Islet precursor cell (in vitro differentiated cells): Measurements from ENCODE around the gene IQCK.
A peak's percentile ranks its signal among the peaks of the same experiment; 100 is the strongest.
"Not testable (repeated sequence)": the region's sequence is repeated elsewhere in the genome, so short reads cannot be mapped to it uniquely, and the experiment has no call there.

Experiments
- DNase-seq: peaks from one replicate; pipeline ENCODE4 v3.0.0-alpha.2; 2018

Gene IQCK

GRCh38 chr16:19760356-19761060 lies 42.4 kb downstream of the IQCK start:
- no peak for DNase-seq

GRCh38 chr16:19765860-19766553 lies 47.9 kb downstream of the IQCK start:
- peak; percentile 28 for DNase-seq

- DNase-seq: no peak
Observed at GRCh38 chr16:19766554-19766884, 48.4 kb downstream of the IQCK start.

GRCh38 chr16:19766988-19767387 lies 48.9 kb downstream of the IQCK start:
- no peak for DNase-seq

- DNase-seq: peak; percentile 16
Observed at GRCh38 chr16:19767497-19767896, 49.4 kb downstream of the IQCK start.

- peak; percentile 3 for DNase-seq
Observed at GRCh38 chr16:19769239-19769638, 51.2 kb downstream of the IQCK start.

GRCh38 chr16:19771040-19771439 lies 53.0 kb downstream of the IQCK start:
- peak; percentile 16 for DNase-seq

- peak; percentile 15 for DNase-seq
Observed at GRCh38 chr16:19771796-19772195, 53.7 kb downstream of the IQCK start.

- peak; percentile 15 for DNase-seq
Observed at GRCh38 chr16:19774024-19774423, 56.0 kb downstream of the IQCK start.

- DNase-seq: peak; percentile 12
Observed at GRCh38 chr16:19776147-19776546, 58.1 kb downstream of the IQCK start.

GRCh38 chr16:19776565-19776964 lies 58.5 kb downstream of the IQCK start:
- DNase-seq: peak; percentile 7

GRCh38 chr16:19780321-19780720 lies 62.2 kb downstream of the IQCK start:
- DNase-seq: peak; percentile 12

GRCh38 chr16:19781226-19781625 lies 63.2 kb downstream of the IQCK start:
- no peak for DNase-seq

- DNase-seq: no peak
Observed at GRCh38 chr16:19783363-19784182, 65.5 kb downstream of the IQCK start.

- DNase-seq: no peak
Observed at GRCh38 chr16:19784183-19784736, 66.2 kb downstream of the IQCK start.

GRCh38 chr16:19785081-19785480 lies 67.0 kb downstream of the IQCK start:
- no peak for DNase-seq

- no peak for DNase-seq
Observed at GRCh38 chr16:19785512-19786130, 67.5 kb downstream of the IQCK start.

GRCh38 chr16:19801369-19801768 lies 83.3 kb downstream of the IQCK start:
- DNase-seq: not testable (repeated sequence)

GRCh38 chr16:19801824-19802223 lies 83.8 kb downstream of the IQCK start:
- DNase-seq: not testable (repeated sequence)

- peak; percentile 9 for DNase-seq
Observed at GRCh38 chr16:19802612-19803011, 84.5 kb downstream of the IQCK start.

GRCh38 chr16:19804538-19805323 lies 86.7 kb downstream of the IQCK start:
- DNase-seq: peak; percentile 43
